Measurements from ENCODE around the gene CST11.

CST11 gene

DNA sequence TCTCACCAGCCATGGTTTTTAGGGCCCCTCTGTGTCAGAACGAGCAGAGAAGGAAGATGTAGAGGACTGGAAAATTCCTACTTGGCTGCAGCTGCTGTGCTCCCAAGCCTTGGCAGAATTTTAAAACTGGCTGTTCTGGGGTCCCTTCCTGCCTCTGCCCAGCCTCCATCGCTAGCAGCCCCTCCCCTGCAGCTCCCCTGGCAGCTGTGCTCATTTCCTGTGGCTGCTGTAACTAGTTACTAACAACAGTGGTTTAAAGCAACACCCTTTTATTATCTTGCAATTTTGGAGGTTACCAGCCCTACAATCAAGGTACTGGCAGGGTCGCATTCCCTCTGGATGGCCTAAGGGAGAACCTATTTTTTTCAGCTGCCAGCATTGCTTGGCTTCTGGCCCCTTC, 3.7 kb upstream of the CST11 start:
- H3K4me3 ChIP-seq (ENCODE audit: low read depth, low read length) = no peak overlapping the region
- no peak for DNase-seq (ENCODE audit: low read depth)

DNA sequence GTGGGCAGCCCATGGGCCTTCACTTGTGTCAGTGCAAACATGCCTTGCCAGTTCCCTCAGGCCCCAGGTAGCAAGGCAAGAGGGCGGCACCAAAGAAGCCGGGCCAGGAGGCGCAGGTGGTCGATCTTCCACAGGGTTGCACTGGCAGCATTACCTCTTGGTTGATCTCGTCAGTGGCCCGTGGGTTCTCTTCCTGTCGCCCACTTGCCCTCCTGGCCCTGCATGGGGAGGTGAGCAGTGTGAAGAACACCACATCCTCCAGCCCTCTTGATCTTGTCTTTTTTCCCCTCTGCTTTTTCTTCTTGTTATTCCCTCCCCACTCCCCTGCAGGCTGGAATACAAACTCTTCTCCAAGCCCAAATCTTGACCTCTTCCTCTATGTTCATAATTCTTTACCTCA, 3.0 kb upstream of the CST11 start:
- DNase-seq (ENCODE audit: low read depth) = no peak
- no peak overlapping the region for H3K4me3 ChIP-seq (ENCODE audit: low read depth, low read length)

DNA sequence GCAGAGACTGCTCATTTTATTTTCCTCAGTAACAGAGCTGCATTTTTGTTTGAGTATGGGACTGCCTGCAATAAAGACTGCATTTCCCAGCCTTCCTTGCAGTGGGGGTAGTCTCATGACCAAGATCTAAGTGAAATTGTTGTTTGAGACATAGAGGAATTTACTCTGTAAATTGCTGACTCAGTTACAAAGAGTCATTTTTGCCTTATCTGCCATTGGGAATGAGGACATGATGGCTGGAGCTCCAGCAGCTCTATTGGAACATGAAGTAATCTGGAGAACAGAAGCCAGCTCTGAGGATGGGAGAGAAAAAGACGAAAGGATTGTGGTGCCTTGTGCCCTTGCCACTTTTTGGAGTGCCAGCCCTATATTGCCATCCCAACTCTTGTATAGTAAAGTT, 2.1 kb upstream of the CST11 start:
- DNase-seq (ENCODE audit: low read depth) = no peak
- H3K4me3 ChIP-seq (ENCODE audit: low read depth, low read length) = no peak overlapping the region

DNA sequence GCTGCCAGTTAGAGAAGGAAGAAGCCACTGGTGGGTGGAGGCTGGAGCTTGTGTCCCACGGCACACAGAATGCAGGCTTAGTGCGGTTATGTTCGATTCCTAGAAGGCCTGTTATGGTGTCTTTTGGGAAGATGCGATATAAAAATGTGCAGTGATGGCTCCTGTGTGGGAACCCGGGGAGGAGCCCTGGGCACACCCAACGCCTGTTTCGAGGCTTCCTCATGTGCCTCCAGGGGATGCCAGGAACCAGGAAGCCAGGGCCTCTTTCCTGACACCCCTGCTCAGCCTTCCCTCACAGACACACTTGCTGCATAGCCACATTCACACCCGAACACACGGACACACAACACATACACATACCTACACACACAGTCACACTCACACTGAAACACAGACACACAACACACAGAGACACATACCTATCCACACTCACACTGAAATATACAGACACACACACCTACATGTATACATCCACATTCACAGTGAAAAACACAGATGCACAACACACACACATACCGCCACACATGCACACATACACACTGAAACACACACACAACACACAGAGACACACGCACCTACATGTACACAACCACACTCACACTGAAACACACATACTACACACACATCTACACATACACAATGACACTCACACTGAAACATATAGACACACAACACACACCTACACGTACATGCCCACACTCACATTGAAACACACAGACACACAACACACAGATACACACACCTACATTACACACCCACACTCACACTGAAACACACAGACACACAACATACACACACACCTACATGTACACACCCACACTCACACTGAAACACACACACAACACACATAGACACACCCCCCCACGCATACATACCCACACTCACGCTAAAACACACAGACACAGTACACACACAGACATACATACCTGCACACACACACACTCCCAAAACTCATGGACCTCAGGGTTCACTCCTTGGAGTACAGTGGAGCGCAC, 1.2 kb upstream of the CST11 start:
- DNase-seq (ENCODE audit: low read depth) = no peak
- H3K4me3 ChIP-seq (ENCODE audit: low read depth, low read length) = no peak overlapping the region

DNA sequence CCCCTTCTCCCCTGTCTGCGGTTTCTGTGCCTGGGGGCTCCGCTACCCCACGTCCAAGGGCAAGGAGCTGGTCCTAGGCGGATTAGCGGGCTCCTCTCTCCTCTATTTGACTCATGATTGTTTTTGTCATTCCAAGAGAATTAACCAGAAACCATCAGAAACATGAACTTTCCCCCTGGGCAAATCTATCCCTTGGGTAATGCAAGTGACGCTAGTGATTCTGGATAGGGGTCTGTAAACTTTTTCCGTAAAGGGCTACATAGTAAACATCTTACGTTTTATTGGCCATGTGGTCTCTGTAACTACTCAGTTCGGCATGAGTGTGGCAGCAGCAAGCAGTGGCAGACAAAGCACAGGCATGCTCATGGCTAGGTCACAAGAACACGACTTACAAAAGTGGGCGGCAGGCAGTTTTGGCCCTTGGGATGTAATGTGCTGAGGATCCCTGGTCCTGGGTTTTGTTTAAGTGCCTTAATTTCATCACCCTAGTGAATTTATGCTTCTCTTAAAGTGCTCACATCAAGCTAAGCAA, 654 bp downstream of the CST11 start:
- no peak for DNase-seq (ENCODE audit: low read depth)
- no peak overlapping the region for H3K4me3 ChIP-seq (ENCODE audit: low read depth, low read length)

DNA sequence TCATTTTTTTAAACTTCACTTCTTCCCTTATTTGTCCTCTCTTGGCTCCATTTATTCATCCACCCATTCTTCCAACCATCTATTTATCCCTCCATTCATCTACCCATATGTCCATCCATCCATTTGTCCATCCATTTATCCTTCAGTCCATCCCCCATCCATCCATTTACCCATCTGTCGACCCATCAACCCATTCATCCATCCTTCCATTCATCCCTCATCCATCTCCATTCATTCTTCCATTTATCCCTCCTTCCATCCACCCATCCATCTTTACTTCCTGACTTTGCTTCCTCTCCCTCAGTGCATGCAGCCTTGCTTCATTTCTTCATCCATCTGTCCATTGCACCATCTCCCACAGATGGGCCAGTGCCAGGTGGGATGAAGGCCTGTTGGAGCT, 1.8 kb downstream of the CST11 start:
- H3K4me3 ChIP-seq (ENCODE audit: low read depth, low read length) = no peak overlapping the region
- DNase-seq (ENCODE audit: low read depth) = no peak

DNA sequence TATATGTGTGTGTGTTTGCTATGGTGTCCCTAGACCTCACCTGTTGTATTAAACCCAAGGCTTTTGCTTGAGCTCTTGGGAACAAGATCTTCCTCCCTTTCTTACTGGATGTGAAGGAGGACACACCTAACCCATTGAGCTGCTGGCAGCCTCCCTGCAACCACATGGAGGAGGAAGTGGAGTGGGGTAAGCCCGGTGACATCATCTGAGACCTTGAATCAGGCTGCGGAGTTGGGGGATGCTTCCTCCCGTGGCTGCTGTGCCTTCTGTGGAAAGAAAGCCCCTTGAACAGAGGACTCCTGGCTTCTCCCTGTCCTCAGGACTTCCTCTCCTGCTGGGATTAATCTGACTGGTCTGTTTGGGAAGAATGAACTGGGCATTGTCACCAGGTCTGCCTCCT, 3.3 kb downstream of the CST11 start:
- no peak for DNase-seq (ENCODE audit: low read depth)

DNA sequence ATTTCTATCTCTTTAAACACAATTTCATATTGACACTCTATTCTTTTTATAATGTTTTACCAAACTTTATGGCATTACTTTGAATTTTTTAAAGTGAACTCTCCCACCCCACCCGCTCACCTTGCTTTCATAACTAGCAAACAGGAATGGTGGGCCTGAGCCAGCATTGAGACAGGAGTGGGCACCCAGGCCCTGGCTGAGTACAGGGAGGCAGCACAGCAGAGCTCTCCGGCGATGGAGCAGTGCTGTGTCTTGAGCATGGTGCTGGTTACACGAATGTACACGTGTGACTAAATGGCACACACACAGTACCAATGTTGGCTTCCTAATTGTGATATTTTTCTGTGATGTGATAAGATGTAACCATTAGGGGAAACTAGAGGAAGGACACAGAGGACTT, 4.5 kb downstream of the CST11 start:
- H3K4me3 ChIP-seq (ENCODE audit: low read depth, low read length) = no peak overlapping the region
- no peak for DNase-seq (ENCODE audit: low read depth)

More for the DNA sequence above, 3.3 kb downstream of the CST11 start:
- no peak overlapping the region for H3K4me3 ChIP-seq (ENCODE audit: low read depth, low read length)

DNA sequence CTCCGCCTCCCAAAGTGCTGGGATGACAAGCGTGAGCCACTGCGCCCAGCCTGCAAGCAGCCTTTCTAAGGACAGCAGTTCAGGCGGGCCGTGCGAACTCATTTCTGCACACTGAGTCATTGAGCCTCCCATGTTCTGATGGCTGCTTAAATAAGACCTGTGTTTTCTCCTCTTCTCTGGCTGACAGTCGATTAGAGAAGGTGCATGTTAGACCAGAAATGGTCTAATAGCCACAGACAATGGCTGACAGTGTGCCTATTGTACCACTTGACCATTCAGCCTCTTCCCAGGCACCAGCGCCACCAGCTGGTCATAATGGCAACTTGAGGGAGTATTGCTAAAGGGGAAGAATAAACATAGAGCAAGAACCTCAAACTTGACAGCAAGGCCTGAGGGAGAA, 6.2 kb downstream of the CST11 start:
- DNase-seq (ENCODE audit: low read depth) = no peak
- no peak overlapping the region for H3K4me3 ChIP-seq (ENCODE audit: low read depth, low read length)

DNA sequence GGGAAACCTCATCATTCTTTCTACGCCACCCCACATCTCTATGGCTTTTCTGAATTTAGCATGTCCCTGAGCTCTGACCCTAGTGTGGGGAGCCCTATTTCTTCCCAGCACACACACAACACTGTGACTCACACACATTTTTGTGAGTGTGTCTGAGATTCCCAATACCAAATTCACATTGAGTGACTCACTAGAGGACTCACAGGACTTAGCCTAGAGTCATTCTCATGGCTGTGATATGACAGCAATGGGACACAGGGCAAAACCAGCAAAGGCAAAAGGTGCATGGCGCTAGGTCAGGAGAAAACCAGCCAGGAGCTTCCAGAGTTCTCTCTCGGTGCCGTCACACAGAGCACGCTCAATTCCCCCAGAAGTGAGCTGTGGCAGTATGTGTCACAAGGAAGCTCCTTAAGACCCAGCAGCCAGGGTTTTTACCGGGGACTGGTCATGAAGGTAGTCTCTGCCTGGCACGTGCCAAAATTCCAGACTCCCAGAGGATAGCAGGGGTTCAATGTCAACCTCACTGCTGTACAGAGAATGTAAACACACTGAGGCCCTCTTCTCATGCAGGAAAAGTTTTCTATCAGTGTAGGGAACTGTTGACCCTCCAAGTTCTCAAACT, 7.0 kb downstream of the CST11 start:
- DNase-seq (ENCODE audit: low read depth) = peak; percentile 49
- no peak overlapping the region for H3K4me3 ChIP-seq (ENCODE audit: low read depth, low read length)

DNA sequence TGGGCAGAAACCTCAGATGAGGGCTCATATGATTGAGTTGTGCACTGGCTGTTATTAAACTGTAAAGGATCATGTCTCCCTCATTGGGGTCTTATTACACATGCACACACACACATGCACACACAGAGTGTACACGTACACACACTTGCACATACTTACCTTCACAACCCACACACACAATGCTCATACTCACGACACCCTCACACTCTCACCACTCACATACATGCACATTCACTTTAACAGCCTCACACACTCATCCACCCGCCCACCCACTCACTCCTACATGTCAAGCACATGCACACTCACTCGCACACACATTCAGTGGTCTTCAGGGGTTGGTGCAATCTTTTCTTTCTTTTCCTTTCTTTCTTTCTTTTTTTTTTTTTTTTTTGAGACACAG, 7.8 kb downstream of the CST11 start:
- H3K4me3 ChIP-seq (ENCODE audit: low read depth, low read length) = no peak overlapping the region
- DNase-seq (ENCODE audit: low read depth) = no peak

DNA sequence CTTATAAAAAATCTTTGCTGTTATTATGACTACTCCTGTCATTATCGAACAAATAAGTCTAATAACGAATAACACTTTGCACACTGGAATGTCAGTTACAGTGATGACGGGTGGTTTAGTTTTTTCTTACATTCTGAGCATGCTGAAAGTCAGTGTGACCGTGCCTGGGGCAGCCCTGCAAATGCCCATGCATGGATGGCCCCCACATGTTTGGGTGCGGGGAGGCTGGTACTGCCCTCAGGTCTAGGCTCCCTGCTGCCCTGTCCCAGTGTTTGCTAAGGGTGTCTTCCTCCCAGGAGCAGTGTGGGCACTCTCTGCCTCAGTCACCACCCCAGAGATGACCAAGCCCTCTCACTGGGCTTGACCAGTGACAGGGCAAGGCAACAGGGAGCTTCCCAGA, 10.2 kb downstream of the CST11 start:
- no peak for DNase-seq (ENCODE audit: low read depth)
- no peak overlapping the region for H3K4me3 ChIP-seq (ENCODE audit: low read depth, low read length)

DNA sequence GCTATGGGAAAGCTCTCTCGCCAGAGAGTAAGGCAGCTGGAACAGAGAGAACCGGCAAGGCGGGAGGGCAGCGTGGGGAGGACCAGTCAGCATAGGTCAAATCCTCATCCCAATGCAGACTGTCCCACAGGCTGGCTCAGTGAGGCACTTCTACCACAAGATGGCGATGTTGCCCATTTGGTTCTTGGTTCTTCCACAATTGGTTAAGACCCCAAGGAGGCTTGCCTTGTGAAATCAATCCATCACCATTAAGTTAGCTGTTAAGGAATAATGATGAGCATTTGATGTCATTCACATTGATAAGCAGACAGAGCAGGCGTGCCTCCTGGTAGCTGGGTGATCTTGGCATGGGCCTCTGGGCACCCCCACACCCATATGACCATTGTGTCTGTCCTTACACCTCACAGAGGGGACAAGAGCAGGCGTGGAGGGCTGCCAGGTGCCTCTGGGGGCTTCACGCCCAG, 10.8 kb downstream of the CST11 start:
- H3K4me3 ChIP-seq (ENCODE audit: low read depth, low read length) = no peak overlapping the region
- peak; percentile 38 for DNase-seq (ENCODE audit: low read depth)

DNA sequence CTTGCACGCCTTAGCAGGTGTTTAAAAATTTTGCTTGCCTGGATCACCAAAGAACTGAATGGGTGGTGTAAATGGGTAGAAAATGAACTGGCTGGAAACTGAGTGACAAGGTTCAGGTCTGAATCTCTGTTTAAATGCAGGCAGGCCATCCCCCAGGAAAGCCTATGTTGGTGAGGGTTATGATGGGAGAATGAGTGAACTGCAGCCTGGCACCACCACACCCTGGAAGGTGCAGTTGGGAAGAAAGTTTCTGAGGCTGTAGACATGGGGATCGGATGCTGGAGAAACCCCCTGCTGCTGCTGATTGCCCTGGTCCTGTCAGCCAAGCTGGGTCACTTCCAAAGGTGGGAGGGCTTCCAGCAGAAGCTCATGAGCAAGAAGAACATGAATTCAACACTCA, 12.7 kb downstream of the CST11 start:
- DNase-seq (ENCODE audit: low read depth) = no peak
- no peak overlapping the region for H3K4me3 ChIP-seq (ENCODE audit: low read depth, low read length)

DNA sequence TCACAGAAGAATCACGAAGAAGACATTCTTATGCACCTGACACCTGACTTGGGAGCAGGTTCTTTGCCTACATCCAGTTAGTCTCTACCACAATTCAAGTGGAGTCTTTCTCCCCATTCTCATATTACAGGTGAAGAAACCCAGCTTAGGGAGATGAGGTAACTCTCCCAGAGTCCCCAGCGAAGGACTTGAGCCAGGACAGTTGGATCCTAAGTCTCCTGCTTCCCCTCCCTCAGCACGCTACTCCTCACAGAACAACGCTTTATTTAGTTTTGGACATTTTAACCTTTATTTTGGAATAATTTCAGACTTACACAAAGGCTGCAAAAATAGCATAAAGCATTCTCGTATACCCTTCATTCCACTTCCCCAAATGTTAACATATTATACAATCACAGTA, 14.0 kb downstream of the CST11 start:
- H3K4me3 ChIP-seq (ENCODE audit: low read depth, low read length) = no peak overlapping the region
- no peak for DNase-seq (ENCODE audit: low read depth)

DNA sequence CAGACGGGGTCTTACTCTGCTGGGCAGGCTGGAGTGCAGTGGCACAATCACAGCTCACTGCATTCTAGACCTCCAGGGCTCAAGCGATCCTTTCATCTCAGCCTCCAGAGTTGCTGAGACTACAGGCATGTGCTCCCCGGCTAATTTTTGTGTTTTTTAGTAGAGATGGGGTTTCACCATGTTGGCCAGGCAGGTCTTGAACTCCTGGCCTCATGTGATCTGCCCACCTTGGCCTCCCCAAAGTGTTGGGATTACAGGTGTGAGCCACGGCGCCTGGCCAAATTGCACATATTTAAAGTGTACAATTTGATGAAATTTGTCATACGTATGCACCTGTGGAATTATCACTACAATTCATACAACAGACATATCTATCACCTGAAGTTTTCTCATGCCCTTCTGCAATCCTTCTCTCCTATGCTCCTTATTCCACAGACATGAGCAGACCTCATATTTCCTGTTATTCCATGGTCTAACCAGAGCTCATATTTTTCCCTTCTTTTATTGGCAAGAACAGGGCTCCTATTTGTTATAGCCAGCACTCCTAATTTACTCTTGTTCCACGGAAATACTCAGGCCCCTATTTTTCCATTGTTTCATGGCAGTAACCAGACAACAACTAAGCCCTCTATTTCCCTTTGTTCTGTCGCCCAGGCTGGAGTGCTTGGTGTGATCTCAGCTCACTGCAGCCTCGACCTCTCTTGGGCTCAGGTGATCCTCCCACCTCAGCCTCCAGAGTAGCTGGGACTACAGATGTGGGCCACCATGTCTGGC, 15.4 kb downstream of the CST11 start:
- H3K4me3 ChIP-seq (ENCODE audit: low read depth, low read length) = no peak overlapping the region
- DNase-seq (ENCODE audit: low read depth) = no peak

DNA sequence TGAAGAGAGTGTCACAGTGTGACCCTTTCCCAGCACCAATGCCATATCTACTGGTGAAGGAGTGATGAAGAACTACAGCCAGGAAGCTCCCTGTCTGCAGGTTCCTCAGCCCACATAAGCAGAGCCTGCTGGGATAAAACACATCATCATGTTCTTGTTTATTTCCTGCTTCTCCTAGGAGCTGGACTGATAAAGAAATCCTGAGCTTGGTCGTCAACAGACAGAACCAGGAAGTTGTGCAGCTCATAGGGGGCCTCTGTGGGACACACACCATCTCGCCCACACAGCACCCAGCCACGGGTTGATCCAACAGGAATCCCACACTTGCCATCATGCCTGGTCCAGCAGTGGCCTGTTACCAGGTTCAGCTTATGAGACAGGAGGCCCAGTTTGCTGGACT, 16.0 kb downstream of the CST11 start:
- DNase-seq (ENCODE audit: low read depth) = no peak
- H3K4me3 ChIP-seq (ENCODE audit: low read depth, low read length) = no peak overlapping the region

DNA sequence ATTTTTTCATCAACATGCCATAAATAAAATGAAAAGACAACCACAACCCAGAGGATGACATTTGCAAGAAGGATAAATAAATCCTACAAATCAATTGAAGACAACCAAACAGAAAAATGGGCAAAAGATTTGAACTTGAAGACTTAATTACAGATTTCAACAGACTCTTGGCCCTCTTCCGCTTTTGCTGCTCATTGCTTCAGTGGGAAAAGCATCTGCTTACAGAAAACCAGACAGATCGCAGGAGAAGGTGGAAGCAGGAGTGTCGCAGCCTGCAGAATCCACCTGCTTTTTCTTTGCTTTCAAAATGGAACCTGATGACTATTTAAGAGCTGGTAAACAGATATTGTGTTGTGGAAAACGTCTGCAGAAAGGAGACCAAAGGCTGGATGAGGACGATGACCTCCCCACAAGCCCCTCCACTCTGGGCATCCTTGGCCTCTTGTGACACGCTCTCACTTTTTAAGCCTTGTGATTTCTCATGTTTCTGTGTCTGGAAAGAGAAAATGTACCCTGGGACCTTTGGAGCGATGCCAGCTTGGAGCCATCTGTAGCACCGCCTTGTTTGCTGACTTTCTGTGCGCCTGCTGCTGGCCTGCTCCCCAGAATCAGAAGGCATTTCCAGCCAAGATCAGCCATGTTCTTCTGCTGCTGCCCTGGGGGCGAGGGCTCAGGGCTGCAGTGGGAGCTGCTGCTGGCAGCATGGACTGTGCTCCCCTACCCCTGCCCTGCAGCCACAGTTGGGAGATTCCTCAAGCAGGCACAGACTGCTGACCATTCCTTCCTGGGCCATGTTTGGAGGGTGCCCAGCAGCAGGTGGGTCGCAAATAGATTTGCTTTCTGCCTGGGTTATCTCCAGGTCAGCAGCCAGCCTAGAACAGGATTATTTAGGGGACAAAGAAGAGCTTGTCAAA, 16.8 kb downstream of the CST11 start:
- no peak for DNase-seq (ENCODE audit: low read depth)
- no peak overlapping the region for H3K4me3 ChIP-seq (ENCODE audit: low read depth, low read length)
